Cortex of kidney (tissue), 1 donor: Measurements from ENCODE around the gene PRKD3.

Experiments used
- DNase-seq: peaks from one replicate; lab custom pipeline; 2025; lab: John Stamatoyannopoulos, UW

PRKD3 gene

DNA sequence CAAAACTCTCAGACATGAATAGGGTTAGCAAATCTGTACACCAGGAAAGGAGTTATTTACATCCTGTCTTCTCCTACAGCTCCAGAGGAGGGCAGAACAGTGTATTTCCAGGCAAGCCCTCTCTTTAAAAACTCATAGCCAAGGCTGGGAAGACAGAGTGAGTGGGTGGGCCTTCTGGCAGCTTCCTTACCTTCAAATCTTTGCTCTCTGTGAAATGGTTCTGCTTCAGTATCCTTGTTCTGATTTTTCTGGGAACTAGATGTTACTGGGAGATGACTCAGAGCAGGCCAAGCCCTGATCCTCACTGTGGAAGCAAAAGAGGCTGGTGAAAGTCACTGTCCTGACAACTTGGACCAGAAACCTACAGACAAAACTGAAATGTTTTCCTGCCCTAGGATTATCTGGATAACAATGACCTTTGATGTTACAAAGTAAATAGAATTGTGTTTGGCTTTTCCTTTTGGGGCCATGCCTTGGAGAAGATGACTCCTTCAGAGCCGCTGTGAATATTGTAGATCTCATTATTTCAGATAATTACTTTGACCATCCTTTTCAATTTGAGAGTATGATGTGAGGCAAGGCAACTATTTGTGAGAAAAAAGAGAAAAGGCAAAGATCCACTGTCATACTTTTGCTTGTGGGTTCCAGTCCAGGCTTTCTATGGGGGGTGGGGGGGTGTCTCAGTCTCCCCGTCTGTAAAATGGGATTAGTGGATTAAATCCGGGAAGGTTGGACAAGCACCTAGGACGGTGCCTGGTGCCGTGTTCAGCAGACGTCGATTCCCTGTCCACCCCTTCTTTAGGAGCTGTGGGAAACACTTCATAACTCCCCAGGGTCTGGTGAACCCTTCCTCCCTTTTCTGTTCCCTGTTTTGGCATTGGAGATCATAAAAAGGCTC, 19.2 kb upstream of the PRKD3 start:
- no peak for DNase-seq

DNA sequence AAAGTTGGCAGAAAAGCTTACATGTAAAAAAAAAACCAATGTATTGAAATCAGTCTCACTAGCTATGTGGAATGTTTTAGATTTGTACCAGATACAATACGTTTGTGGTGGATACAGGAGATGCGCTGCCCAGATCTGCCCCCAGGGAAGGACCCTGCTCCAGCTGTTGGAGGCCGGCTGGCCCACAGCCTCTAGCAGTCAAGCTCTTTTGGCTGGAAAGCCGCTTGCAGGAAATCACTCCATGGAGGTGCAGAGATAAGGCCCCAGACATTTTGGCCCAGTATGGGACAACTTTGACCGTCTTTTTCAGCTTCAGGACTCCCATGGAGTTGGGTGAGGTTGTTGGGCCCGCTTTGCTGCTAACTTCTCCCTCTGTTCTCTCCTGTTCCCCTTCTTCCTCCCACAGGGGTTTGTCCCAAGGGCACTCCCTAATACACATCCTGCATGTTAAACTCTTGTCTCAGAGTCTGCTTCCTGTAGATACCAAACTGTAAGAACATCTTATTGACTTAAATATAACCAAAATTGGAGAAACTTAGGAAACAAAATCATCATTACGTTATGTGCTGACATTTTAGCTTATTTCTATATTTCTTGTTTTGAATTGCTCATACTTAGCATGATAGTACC, 18.1 kb upstream of the PRKD3 start:
- DNase-seq, result no peak

DNA sequence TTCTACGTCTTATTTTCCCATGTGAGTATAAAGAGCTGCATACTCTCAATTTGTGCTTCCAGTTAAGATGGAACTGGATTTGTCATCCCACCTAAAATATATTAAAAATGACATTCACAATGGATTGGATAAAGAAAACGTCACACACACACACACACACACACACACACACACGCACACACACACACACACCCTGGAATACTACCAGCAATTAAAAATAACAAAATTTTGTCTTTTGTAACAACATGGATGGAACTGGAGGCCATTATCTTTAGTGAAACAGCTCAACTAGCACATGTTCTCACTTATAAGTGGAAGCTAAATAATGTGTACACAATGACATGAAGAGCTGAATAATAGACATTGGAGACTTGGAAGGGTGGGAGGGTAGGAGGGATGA, 16.0 kb upstream of the PRKD3 start:
- no peak for DNase-seq

DNA sequence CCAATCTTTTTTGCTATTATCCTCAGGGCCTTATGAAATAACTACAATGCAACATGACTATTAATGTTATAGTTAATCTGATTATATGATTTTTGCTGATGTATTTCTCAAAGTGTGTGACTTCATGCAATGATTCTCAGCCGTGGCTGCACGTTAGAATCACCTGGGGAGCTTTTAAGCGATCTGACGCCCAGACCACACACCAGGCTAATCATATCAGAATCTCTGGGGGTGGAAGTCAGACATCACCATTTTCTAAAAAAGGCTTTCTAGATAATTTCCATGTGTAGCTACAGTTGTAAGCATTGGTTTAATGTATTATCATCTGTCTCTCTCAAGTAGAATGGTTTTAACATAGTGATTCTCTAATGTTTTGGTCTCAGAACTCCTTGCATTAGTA, 14.3 kb upstream of the PRKD3 start:
- no peak for DNase-seq

DNA sequence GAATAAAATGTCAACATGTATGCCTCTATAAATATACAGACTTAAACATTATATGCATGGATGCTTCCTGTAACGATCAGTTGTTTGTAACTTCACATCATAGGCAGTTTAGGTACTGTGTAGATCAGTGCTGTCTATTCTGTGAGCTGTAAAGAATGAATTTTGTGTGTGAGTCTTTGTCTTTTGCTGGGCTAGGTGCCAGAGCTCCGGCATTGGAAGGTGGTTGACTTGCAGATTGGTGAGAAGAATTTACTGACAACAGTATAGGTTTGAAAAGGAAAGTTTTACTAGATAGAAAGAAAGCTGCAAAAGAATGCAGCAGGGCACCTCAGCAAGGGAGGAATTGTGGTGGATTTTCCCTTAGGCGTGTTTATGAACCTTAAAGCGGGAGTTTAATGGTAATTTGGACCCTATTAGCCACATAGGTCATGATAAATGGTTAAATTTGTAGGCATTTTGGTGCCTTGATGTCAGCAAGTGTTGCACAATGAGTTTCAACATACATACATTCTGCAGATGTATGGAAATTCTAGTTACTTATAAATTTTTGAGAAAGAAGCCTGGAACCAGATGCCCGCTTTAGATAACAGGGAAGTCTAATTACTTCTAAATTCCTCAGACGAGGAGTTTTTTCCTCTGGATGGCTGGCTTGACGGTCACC, 13.1 kb upstream of the PRKD3 start:
- DNase-seq, result no peak

DNA sequence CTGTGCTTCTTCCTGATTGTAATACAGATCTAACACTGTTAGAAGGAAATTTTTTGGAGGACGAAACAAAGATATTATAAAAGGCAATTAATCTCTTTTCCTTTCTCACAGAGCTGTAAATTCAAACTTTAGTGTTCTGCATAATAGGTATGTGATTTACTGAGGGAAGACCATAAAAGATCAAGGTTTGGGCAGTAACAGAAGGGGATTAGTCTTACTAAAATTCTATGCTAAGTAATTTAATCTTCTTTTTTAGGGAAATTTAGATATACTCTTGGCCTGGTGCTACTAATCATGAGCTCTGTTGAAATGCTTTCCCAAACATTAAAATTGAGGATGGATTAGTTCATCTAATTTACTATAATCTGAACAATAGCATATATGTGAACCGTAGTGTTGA, 11.0 kb upstream of the PRKD3 start:
- DNase-seq, result no peak

DNA sequence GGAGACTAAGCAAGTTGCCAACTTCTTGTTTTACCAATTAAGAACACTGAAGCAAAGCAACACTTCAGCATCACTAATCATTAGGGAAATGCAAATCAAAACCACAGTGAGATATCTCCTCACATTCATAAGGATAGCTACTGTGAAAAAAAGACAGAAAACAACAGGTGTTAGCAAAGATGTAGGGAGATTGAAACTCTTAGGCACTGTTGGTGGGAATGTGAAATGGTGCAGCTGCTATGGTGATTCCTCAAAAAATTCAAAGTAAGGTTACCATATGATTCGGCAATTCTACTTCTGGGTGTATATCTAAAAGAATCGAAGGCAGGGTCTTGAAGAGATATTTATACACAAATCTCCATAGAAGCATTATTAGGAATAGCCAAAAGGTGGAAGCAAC, 8.6 kb upstream of the PRKD3 start:
- DNase-seq, result no peak

DNA sequence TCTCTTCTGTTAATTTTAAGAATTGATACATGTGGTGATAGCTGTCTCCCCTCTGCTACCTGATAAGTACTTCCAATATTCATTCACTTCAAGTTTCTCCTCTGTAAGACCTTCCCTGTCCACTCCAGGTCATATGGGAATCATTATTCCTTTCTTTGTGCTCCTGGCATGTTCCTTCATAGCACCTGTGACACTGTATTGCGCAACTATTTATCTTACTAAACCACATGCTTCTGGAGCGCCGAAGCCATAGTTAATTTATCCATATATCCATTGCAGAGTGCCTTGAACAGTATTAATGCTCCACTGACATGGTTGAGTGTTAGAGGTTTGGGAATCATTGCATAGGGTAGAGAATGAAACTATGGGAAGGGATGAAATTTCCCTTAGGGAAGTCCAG, 7.9 kb upstream of the PRKD3 start:
- DNase-seq, result no peak

DNA sequence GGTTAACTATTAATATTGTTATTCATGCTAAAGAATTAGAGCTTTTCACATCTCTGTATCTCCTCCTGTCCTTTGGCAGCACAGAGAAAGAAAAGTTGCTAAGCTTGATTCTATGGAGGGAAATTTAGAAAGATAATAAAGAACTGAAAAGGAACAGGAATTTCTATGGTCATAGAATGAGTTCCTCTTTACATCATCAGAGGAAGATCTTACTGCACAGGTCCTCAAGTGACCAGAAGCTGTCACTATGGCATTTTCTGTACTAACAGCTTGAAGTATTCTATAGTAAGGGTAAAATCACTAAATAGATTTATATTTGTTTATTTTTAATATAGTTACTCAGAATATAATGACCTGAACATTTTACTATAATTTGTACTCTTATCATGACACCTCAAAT, 6.0 kb upstream of the PRKD3 start:
- DNase-seq, result no peak

DNA sequence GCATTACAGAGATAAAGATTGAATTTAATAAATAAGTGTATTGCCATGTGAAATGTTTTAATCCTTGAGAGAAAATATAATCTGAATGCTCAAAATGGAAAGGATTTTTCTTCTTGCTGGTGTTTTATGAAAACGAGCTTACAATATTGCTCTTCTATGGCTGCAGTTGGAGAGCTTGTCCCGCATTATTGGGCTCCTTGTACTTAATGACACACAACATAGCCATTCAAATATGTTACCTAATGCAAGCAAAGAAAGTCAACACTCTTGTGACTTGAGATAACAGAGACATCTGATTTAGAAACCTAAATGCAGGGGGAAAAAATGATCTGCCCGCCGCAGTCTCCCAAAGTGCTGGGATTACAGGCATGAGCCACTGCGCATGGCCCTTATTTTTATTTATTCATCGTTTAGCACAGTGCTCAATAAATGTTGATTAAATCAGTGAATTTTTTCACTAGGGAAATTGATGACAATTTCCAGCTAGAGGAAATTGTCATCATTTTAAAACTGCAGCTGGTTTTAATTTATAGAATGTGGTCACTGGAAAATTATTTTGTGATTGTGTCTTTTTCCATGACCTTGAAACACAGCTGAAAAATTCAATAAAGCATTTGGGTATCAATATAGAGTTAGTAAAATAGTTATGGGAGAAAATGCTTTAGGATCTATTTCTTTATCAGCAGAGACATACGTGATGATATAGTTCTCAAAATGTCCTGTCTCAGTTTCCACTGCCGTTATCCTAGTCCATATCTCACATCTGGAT, 2.4 kb upstream of the PRKD3 start:
- DNase-seq, result no peak

DNA sequence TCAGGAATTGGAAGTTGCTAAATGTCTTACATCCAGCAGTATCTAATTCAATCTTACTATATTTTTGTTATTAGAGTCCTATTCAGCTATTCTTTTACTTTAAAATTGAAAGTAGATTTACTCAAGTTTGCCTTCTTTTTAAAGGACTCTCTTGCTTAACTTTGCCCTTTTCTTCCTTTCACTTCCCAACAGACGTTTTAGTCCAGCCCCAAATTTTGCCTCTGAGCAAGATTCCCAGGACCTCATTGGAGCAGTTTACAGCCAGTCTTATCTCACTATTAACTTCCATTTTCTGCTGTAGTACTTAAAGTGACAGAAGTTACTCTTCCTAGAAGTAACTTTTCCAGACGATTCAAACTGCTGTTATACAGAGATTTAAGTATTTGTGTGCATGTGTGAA, 1.7 kb upstream of the PRKD3 start:
- no peak for DNase-seq

DNA sequence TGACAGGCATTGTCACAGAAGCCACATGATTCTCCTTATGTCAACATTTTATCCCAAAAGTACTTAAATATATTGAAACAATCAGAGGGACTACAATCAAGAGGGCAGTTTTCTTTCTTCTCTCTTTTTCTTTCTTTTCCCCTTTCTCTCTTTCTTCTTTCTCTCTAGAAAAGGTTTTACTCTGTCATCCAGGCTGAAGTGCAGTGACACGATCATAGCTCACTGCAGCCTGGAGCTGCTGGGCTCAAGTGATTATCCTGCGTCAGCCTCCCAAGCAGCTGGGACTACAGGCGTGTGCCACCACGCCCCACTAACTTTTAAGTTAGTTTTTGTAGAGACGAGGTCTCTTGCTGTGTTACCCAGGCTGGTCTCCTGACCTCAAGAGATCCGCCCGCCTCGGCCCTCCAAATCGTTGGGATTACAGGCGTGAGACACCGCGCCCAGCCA, 1.0 kb upstream of the PRKD3 start:
- no peak for DNase-seq

DNA sequence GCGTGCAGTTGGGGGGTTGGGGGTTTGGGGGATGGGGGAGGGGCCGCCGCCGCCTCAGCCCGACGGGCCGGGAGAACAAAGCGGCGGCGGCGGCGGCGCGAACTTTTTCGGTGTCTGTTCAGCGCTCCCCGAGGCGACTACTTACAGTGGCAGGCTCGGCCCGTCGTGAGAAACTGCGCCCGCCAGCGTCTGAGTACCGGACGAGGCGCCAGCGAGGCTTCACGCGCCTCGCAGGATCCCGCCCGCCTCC, 172 bp downstream of the PRKD3 start:
- DNase-seq, result no peak

DNA sequence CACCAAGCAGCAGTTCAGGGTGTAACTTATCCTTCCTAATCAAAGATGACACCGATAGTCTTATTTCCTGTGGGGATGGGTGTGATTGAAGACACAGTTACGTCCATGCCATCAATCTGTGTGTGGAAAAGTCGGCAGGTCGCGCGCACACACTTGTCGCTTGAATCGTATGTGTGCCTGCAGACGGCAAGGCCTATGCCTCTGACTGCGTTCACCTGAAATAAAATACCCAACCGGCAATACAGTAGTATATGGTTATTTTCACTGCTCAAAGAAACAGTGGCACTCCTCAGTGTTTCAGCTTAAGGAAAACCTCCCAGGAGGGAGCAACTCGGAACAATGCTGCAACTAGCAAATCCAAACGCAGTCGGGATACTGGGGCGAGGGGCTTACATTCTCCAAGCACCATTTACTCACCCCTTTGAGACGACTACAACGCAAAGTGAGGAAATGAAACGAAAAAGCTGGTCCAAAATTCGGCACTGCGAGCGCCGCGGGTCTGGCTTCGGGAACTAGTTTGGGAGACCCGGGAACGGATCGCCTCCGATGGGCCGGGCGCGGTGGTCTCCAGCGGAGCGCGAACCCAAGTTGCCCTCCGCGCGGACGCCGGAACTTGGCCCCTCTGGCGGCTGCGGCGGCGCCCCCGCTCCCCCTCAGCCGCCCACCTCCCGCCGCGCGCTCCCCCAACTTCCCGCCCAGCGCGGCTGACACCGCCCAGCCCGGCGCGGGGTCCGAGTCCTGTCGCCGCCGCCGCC, 675 bp downstream of the PRKD3 start:
- no peak for DNase-seq

DNA sequence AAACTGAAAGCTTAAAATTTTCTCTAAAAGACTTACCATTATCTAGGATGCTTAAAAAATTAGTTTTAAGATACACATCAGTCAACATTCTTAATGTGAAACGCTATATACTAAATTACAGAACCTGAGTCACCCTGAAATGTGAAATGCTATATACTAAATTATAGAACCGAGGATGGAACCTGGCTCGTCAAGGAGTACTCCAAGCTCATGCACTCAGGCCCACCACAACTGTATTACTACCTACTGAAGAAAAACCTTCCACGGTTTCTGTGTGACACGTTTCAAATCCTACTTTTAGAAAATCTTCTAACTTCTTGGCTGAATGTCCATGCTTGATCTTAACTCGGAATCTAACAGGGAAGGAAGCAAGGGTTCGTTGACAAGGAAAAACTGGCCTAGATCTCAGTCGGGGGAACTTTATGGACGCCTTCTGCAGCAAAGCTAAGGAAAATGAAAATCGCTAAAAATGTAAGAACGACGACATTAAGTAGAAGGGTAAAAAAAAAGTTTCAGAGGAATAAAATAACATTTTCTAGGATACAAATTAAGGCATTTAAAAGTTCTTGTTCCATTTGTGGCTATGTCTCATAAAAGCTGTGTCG, 1.4 kb downstream of the PRKD3 start:
- no peak for DNase-seq

DNA sequence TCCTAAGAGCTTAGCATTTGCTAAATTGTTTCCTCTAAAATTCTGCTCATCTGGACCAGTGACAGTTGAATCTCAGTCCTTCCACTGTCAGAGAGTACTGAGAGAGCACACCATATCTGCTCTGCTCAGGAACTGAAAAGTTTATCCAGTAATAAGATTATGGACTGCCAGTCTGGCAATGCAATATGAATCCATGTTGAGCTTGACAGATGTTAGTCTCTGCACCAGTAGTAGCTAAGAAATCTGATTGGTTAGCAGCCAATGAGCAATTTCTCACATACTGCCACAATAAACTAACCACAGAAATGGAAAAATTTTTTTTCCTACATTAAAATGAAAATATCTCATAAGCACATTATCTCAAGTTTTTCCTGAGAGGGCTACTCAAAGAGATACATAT, 2.3 kb downstream of the PRKD3 start:
- DNase-seq, result no peak

DNA sequence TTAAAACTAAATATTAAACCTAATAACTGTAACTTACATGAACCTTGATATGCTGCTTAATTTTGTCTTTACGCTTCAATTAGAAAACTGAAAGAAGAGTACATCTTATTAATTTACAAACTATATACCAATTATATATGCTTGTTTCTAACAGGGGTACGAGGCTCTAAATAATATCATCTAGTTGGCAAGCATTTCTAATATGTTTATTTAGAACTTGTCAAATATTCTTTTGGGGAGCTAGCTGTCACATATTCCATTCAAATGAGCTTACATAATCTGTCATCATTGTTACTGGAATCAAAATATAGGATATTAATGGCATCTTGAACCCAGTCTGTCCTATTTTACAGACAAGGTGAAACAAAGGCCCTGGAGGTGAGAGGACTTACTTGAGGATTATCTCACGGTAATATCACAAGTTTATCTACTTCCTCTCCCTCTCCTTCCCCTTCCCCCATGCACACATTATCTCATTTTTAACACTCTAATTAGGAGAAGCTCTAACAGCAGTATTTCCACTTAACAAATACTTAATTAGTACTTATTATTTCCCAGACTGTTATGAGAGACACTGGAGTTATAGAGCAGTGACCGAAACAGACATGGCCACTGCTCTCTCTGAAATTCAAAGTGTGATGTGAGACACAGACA, 3.5 kb downstream of the PRKD3 start:
- DNase-seq, result no peak

DNA sequence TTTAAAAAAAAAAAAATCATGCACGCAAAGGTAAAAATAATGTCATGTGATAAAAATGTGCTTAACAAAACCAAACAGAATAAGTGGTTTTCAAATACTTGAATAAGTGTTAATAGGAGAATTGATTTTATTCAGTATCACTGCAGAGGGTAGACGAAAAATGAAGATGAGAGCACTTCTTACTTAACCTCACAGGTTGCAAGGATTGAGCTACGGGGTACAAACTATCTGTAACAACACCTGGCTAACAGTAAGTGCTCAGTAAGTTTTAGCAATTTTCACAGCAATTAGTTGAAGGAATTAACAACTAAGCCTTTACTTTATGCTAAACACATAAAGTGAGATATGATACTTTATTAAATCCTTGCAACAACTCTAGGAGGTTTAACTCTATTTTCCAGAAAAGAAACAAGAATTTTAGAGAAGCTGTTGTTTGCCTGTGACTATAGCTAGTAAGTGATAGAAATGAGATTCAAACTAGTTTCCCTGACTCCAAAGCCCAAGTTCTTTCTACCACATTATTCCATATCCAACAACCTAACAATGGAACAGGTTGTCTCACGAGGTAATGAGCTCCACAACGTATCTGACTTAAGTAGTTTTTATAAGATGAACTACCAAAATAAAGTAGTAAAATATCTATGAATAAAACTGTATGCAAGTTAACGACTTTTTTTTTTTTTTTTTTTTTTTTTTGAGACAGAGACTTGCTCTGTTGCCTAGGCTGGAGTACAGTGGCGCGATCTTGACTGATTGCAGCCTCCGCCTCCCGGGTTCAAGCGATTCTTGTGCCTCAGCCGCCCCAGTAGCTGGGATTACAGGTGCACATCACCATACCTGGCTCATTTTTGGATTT, 4.7 kb downstream of the PRKD3 start:
- DNase-seq, result no peak

DNA sequence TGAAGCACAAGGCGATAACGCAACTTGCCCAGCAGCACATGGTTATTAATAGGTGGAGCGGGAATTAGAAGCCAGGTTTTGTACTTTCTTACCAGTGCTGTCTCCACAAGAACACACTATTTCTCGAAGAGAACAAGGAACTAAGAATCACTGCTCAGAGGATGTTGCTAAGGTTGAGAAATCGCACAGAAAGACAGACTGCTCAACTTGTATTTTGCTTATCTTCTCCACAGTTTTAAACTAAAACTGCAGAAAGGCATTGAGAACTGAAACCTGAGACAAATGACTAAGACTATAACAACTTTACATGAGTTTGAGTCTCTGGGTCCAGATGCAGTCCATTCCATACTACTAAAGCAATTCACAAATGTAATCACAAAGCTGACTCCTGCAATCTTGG, 6.2 kb downstream of the PRKD3 start:
- DNase-seq, result no peak

DNA sequence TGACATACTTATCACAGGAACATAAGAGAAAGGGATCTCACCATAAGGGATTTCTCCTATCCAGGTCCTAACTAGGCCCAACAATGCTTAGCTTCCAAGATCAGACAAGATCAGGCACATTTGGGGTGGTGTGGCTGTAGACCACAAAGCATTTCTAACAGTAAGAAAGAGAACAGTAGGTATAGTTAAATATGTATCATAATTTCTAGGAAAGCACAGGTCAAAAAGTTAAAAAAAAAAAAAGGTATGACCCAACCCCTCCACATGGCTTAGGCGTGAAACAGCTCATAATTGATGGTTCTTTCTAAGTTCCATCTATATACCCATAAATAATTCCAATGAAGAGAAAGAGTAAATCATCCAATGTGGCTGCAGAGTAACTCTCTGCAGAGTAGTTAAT, 6.9 kb downstream of the PRKD3 start:
- no peak for DNase-seq
